HepG2 (cell line): ENCODE results near the gene MBTD1. TPM values are rescaled to one million over a fixed set of nuclear protein-coding genes. Genes with fewer than 3 reads are reported as not detected.

Experiments
- ATAC-seq: fragments of 200-7000 bp; cut with Tn5 transposase; 3 replicates; pipeline ENCODE4 v1.9.1; 2020; ENCODE audit warnings: mild to moderate bottlenecking, moderate library complexity
- BruUV-seq: library from RNA; stranded (reverse); fragments of 400-500 nt; replicated peaks from 2 replicates; lab custom pipeline; 2021; lab: Mats Ljungman, UMichigan
- CTCF ChIA-PET: fragments of 300-600 bp; formaldehyde crosslinking; extraction: SDS; loops from one replicate; lab custom pipeline; 2021; ENCODE audit warnings: low total read pairs, inconsistent platforms, low intra/inter-chr PET ratio; lab: Yijun Ruan, JAX
- POLR2A ChIA-PET: fragments of 350-600 bp; sonication (Branson Sonifier 250); formaldehyde crosslinking; loops from one replicate; lab custom pipeline; 2020; ENCODE audit warnings: antibody characterized with exemption, inconsistent platforms; lab: Yijun Ruan, JAX
- DNase-seq: peaks from one replicate; pipeline ENCODE4 v3.0.0-alpha.2; 2015; ENCODE audit warnings: low spot score
- FAIRE-seq: peaks from 3 replicates; lab custom pipeline; 2011; peaks lifted over from hg19 to GRCh38; lab: Jason Lieb, UNC
- H2AFZ ChIP-seq: one replicate; pipeline ENCODE4 v1.6.1; 2011; ENCODE audit warnings: low read length, inconsistent platforms
- H3K27ac ChIP-seq: fragments of 300-600 bp; 3 replicates; pipeline ENCODE4 v1.8.0; 2011; ENCODE audit warnings: mixed run types, mild to moderate bottlenecking, mixed read lengths, low read length, inconsistent platforms; ENCODE audit not compliant: insufficient read depth; ENCODE audit errors: extremely low read length
- H3K27me3 ChIP-seq, 2 experiments: fragments of 200-600 bp in 1 of 2; 2 replicates in 1 of 2; 3 replicates in 1 of 2; pipeline versions ENCODE4 v1.6.0 to v1.8.0; 2011; ENCODE audit warnings: low read length in 2 of 2, mild to moderate bottlenecking in 2 of 2, moderate library complexity in 2 of 2, inconsistent platforms in 1 of 2; ENCODE audit not compliant: insufficient read depth in 2 of 2, control insufficient read depth in 1 of 2
- H3K36me3 ChIP-seq, 2 experiments: fragments of 200-600 bp in 1 of 2; replicated peaks in 1 of 2; 2 replicates in 1 of 2; 3 replicates in 1 of 2; pipeline versions ENCODE4 v1.5.1 to v1.8.0; 2011; ENCODE audit warnings: low read length in 2 of 2, inconsistent platforms in 1 of 2; ENCODE audit not compliant: insufficient read depth in 2 of 2, control insufficient read depth in 1 of 2
- H3K4me1 ChIP-seq: 2 replicates; pipeline ENCODE4 v1.5.1; 2012; ENCODE audit warnings: low read length, inconsistent platforms; ENCODE audit not compliant: insufficient read depth
- H3K4me2 ChIP-seq: 2 replicates; pipeline ENCODE4 v1.6.0; 2011; ENCODE audit warnings: low read depth, low read length, inconsistent platforms
- H3K4me3 ChIP-seq, 3 experiments: fragments of 200-600 bp in 1 of 3; sonication (generic), shearing (Covaris generic) in 1 of 3; replicated peaks in 1 of 3; 2 replicates each; pipeline ENCODE4 v1.5.1; 2011 to 2016; ENCODE audit warnings: low read length in 3 of 3, inconsistent platforms in 2 of 3, low read depth in 2 of 3, mild to moderate bottlenecking in 2 of 3, control low read depth in 1 of 3, mixed read lengths in 1 of 3; ENCODE audit not compliant: insufficient read depth in 1 of 3
- H3K79me2 ChIP-seq: one replicate; pipeline ENCODE4 v1.6.1; 2011; ENCODE audit warnings: low read length, inconsistent platforms; ENCODE audit not compliant: insufficient read depth
- H3K9ac ChIP-seq: 2 replicates; pipeline ENCODE4 v1.6.0; 2011; ENCODE audit warnings: mild to moderate bottlenecking, low read depth, low read length, inconsistent platforms; ENCODE audit not compliant: insufficient read depth
- H3K9me3 ChIP-seq: 2 replicates; pipeline ENCODE4 v1.5.1; 2012; ENCODE audit warnings: mild to moderate bottlenecking, low read length
- H4K20me1 ChIP-seq: 2 replicates; pipeline ENCODE4 v1.6.0; 2011; ENCODE audit warnings: inconsistent platforms, mild to moderate bottlenecking, low read length, moderate library complexity; ENCODE audit not compliant: insufficient read depth
- BCL6 ChIP-seq: IDR thresholded peaks from 2 replicates; pipeline ENCODE4 v1.6.1; 2016; ENCODE audit warnings: missing genetic modification reagents, missing compliant biosample characterization
- KMT2A ChIP-seq: sonication (generic); formaldehyde crosslinking; IDR thresholded peaks from 2 replicates; pipeline ENCODE4 v1.4.0; 2020; ENCODE audit warnings: missing genetic modification reagents
- MAFG ChIP-seq: sonication (generic); formaldehyde crosslinking; IDR thresholded peaks from 2 replicates; pipeline ENCODE4 v1.5.1; 2020; ENCODE audit warnings: mild to moderate bottlenecking, missing genetic modification reagents
- MIER2 ChIP-seq: IDR thresholded peaks from 2 replicates; pipeline ENCODE4 v1.6.1; 2016; ENCODE audit warnings: missing biosample characterization, missing genetic modification reagents
- SP5 ChIP-seq: IDR thresholded peaks from 2 replicates; pipeline ENCODE4 v1.6.1; 2016; ENCODE audit warnings: low read depth, borderline replicate concordance
- TFDP2 ChIP-seq: sonication (generic); formaldehyde crosslinking; IDR thresholded peaks from 2 replicates; pipeline ENCODE4 v1.4.0; 2020; ENCODE audit warnings: missing genetic modification reagents
- TFE3 ChIP-seq: IDR thresholded peaks from 2 replicates; pipeline ENCODE4 v1.6.1; 2016
- TRIM22 ChIP-seq: fragments of 450-650 bp; IDR thresholded peaks from 2 replicates; pipeline ENCODE4 v1.6.1; 2017
- ZNF234 ChIP-seq: sonication (generic); formaldehyde crosslinking; conservative IDR thresholded peaks from 2 replicates; pipeline ENCODE4 v1.5.1; 2020; ENCODE audit warnings: mild to moderate bottlenecking, missing genetic modification reagents
- ZNF337 ChIP-seq: sonication (generic); formaldehyde crosslinking; IDR thresholded peaks from 2 replicates; pipeline ENCODE4 v1.5.1; 2020; ENCODE audit warnings: missing genetic modification reagents, low read depth, mild to moderate bottlenecking, borderline replicate concordance
- ZNF563 ChIP-seq: sonication (generic); formaldehyde crosslinking; IDR thresholded peaks from 2 replicates; pipeline ENCODE4 v1.8.0; 2022; ENCODE audit warnings: mild to moderate bottlenecking, moderate library complexity, missing genetic modification reagents
- ZNF782 ChIP-seq: sonication (generic); formaldehyde crosslinking; IDR thresholded peaks from 2 replicates; pipeline ENCODE4 v1.4.0; 2020; ENCODE audit warnings: missing genetic modification reagents, mild to moderate bottlenecking, borderline replicate concordance
- ZNF800 ChIP-seq: sonication (generic); formaldehyde crosslinking; IDR thresholded peaks from 2 replicates; pipeline ENCODE4 v1.4.0; 2020; ENCODE audit warnings: missing genetic modification reagents
- WGBS: methylation state at CpG from one replicate; pipeline ENCODE4 v1.1.6; 2017; ENCODE audit warnings: low lambda C conversion rate; 5-methylcytosine and 5-hydroxymethylcytosine counted together
- in situ Hi-C: cut with HindIII; loops from 2 replicates; pipeline ENCODE4 v1.10.0; 2017; ENCODE audit warnings: low pct_unique_long_range_greater_than_20kb; ENCODE audit not compliant: extremely low pct_ligation_motif_present
- intact Hi-C: fragments of 100-400 bp; cut with micrococcal nuclease; formaldehyde crosslinking; loops from one replicate; pipeline ENCODE4 v1.10.0; 2022; ENCODE audit not compliant: unreplicated experiment
- polyA plus RNA-seq, 8 experiments: library from polyadenylated mRNA; depleted of rRNA in 3 of 8; stranded (reverse) in 7 of 8; unstranded in 1 of 8; fragments of >200 nt; fragmentation: Illumina TruSeq in 4 of 8; extraction: Trizol in 4 of 8; gene quantifications; 2 replicates each; pipeline versions ENCODE4 v1.2.1 to v1.2.3, GENCODE V29; 2011 to 2016; ENCODE audit warnings: low read depth in 4 of 8, missing spikeins in 1 of 8, mixed read lengths in 1 of 8; ENCODE audit not compliant: insufficient read depth in 1 of 8
- total RNA-seq, 5 experiments: library from RNA; depleted of rRNA; stranded (reverse); fragments of >200 nt; fragmentation: Illumina TruSeq; extraction: Trizol; gene quantifications; 2 replicates each; pipeline ENCODE4 v1.2.3, GENCODE V29; 2016; ENCODE audit warnings: low read depth in 1 of 5

The MBTD1 gene
- total and polyA plus RNA-seq, 2 of the 13 experiments (the other 11 are each of a cell fraction or from before 2014, with no cell fraction given): 20.9 TPM

GRCh38 chr17:51234162-51234561 is 25.7 kb downstream of the MBTD1 start (continued):
- no peak for TF ChIP-seq TFE3 (CRISPR knock-in tag)

GRCh38 chr17:51231999-51232398 is 27.9 kb downstream of the MBTD1 start:
- Histone ChIP-seq H4K20me1 (peaks cover 30% of the 10 kb centered on the region), H2AFZ (no peak overlapping the region), H3K27ac (no peak overlapping the region), H3K4me3 (no peak overlapping the region), H3K4me2 (no peak overlapping the region), H3K79me2 (peaks cover 80% of the 10 kb centered on the region), H3K4me1 (no peaks in the 10 kb centered on the region), H3K9me3 (no peaks in the 10 kb centered on the region), H3K36me3 (peaks cover 5 to 10% of the 10 kb centered on the region in 2 experiments; a peak in 2 of 5 replicates), H3K27me3 (no peaks in the 10 kb centered on the region), H3K9ac (no peak overlapping the region)
- no peak for FAIRE-seq
- in situ Hi-C loops: no loop called here
- WGBS: 98% methylated on average over 4 of the region's 4 CpGs
- intact Hi-C loops: no loop called here
- TF ChIP-seq SP5 (CRISPR knock-in tag): no peak
- TF ChIP-seq TRIM22: no peak
- TF ChIP-seq KMT2A: no peak
- TF ChIP-seq MAFG (CRISPR knock-in tag): no peak
- TF ChIP-seq MIER2 (CRISPR knock-in tag): no peak
- TF ChIP-seq ZNF800 (CRISPR knock-in tag): no peak
- no peak for TF ChIP-seq ZNF782 (CRISPR knock-in tag)
- no peak for TF ChIP-seq ZNF563
- no peak for TF ChIP-seq ZNF234
- TF ChIP-seq BCL6 (CRISPR knock-in tag): no peak
- TF ChIP-seq ZNF337 (CRISPR knock-in tag): no peak
- TF ChIP-seq TFDP2 (CRISPR knock-in tag): no peak
- ChIA-PET CTCF (no interaction called here), POLR2A (no interaction called here)
- BruUV-seq: no TSS peak
- DNase-seq: no peak
- no peak for ATAC-seq
